HepG2 (cell line): ENCODE results near the gene LPIN3. TPM values are rescaled to one million over a fixed set of nuclear protein-coding genes. Genes with fewer than 3 reads are reported as not detected.

Experiments used
- ATF7 ChIP-seq, 2 experiments: fragments of 450-650 bp in 1 of 2; sonication (generic) in 1 of 2; formaldehyde crosslinking in 1 of 2; IDR thresholded peaks; 2 replicates each; pipeline versions ENCODE4 v1.4.0 to v1.6.1; 2016 to 2020; ENCODE audit warnings: antibody characterized with exemption in 1 of 2, mild to moderate bottlenecking in 1 of 2, missing genetic modification reagents in 1 of 2
- GPN1 ChIP-seq: sonication (generic); formaldehyde crosslinking; IDR thresholded peaks from 2 replicates; pipeline ENCODE4 v1.5.1; 2020; ENCODE audit warnings: missing genetic modification reagents, borderline replicate concordance
- KLF12 ChIP-seq: sonication (generic); formaldehyde crosslinking; IDR thresholded peaks from 2 replicates; pipeline ENCODE4 v1.4.0; 2020; ENCODE audit warnings: missing genetic modification reagents, borderline replicate concordance
- NFKB2 ChIP-seq: sonication (generic); formaldehyde crosslinking; IDR thresholded peaks from 2 replicates; pipeline ENCODE4 v1.4.0; 2020; ENCODE audit warnings: missing genetic modification reagents, borderline replicate concordance
- REPIN1 ChIP-seq: sonication (generic); formaldehyde crosslinking; IDR thresholded peaks from 2 replicates; pipeline ENCODE4 v1.8.0; 2022; ENCODE audit warnings: missing genetic modification reagents, low read depth, mild to moderate bottlenecking, borderline replicate concordance
- SIN3A ChIP-seq: IDR thresholded peaks from 2 replicates; pipeline ENCODE4 v1.6.1; 2011; ENCODE audit warnings: low read depth, mild to moderate bottlenecking, control low read depth, low read length, borderline replicate concordance
- SMARCC2 ChIP-seq: fragments of 450-650 bp; IDR thresholded peaks from 2 replicates; pipeline ENCODE4 v1.6.1; 2017; ENCODE audit warnings: antibody characterized with exemption, mild to moderate bottlenecking
- TEAD2 ChIP-seq: sonication (generic); formaldehyde crosslinking; IDR thresholded peaks from 2 replicates; pipeline ENCODE4 v1.9.0; 2021; ENCODE audit warnings: missing genetic modification reagents
- ZBTB38 ChIP-seq: sonication (generic); formaldehyde crosslinking; IDR thresholded peaks from 2 replicates; pipeline ENCODE4 v1.5.1; 2020; ENCODE audit warnings: mild to moderate bottlenecking, missing genetic modification reagents
- ZKSCAN8 ChIP-seq: IDR thresholded peaks from 2 replicates; pipeline ENCODE4 v1.6.1; 2016; ENCODE audit warnings: borderline replicate concordance, missing genetic modification reagents, missing compliant biosample characterization
- ZNF230 ChIP-seq: sonication (generic); formaldehyde crosslinking; IDR thresholded peaks from 2 replicates; pipeline ENCODE4 v1.4.0; 2020; ENCODE audit warnings: mild to moderate bottlenecking, missing genetic modification reagents
- ZNF30 ChIP-seq: sonication (generic); formaldehyde crosslinking; IDR thresholded peaks from 2 replicates; pipeline ENCODE4 v1.5.0; 2020; ENCODE audit warnings: mild to moderate bottlenecking, missing genetic modification reagents
- ZNF335 ChIP-seq: sonication (generic); formaldehyde crosslinking; IDR thresholded peaks from 2 replicates; pipeline ENCODE4 v1.4.0; 2020; ENCODE audit warnings: missing genetic modification reagents
- ZNF501 ChIP-seq: sonication (generic); formaldehyde crosslinking; IDR thresholded peaks from 2 replicates; pipeline ENCODE4 v1.5.1; 2020; ENCODE audit warnings: mild to moderate bottlenecking, moderate library complexity, missing genetic modification reagents
- ZNF562 ChIP-seq: sonication (generic); formaldehyde crosslinking; IDR thresholded peaks from 2 replicates; pipeline ENCODE4 v1.8.0; 2022; ENCODE audit warnings: missing genetic modification reagents, borderline replicate concordance
- polyA plus RNA-seq, 8 experiments: library from polyadenylated mRNA; depleted of rRNA in 3 of 8; stranded (reverse) in 7 of 8; unstranded in 1 of 8; fragments of >200 nt; fragmentation: Illumina TruSeq in 4 of 8; extraction: Trizol in 4 of 8; gene quantifications; 2 replicates each; pipeline versions ENCODE4 v1.2.1 to v1.2.3, GENCODE V29; 2011 to 2016; ENCODE audit warnings: low read depth in 4 of 8, missing spikeins in 1 of 8, mixed read lengths in 1 of 8; ENCODE audit not compliant: insufficient read depth in 1 of 8
- total RNA-seq, 5 experiments: library from RNA; depleted of rRNA; stranded (reverse); fragments of >200 nt; fragmentation: Illumina TruSeq; extraction: Trizol; gene quantifications; 2 replicates each; pipeline ENCODE4 v1.2.3, GENCODE V29; 2016; ENCODE audit warnings: low read depth in 1 of 5
- TF ChIP-seq, protein P1 (sequence below): sonication (generic); formaldehyde crosslinking; IDR thresholded peaks from 2 replicates; pipeline ENCODE4 v1.5.0; 2020; ENCODE audit warnings: missing genetic modification reagents, mild to moderate bottlenecking, borderline replicate concordance
- TF ChIP-seq, protein P2 (sequence below): sonication (generic); formaldehyde crosslinking; IDR thresholded peaks from 2 replicates; pipeline ENCODE4 v1.8.1; 2022; ENCODE audit warnings: mild to moderate bottlenecking, missing genetic modification reagents
- TF ChIP-seq, protein P3 (sequence below): sonication (generic); formaldehyde crosslinking; IDR thresholded peaks from 2 replicates; pipeline ENCODE4 v1.8.1; 2023; ENCODE audit warnings: mild to moderate bottlenecking, moderate library complexity, missing genetic modification reagents
- TF ChIP-seq, protein P4 (sequence below): sonication (generic); formaldehyde crosslinking; IDR thresholded peaks from 2 replicates; pipeline ENCODE4 v1.8.1; 2022; ENCODE audit warnings: low read depth, mild to moderate bottlenecking, missing genetic modification reagents

Gene LPIN3
- total and polyA plus RNA-seq, 2 of the 13 experiments (the other 11 are each of a cell fraction or from before 2014, with no cell fraction given) = 14.2 to 28.6 TPM

DNA sequence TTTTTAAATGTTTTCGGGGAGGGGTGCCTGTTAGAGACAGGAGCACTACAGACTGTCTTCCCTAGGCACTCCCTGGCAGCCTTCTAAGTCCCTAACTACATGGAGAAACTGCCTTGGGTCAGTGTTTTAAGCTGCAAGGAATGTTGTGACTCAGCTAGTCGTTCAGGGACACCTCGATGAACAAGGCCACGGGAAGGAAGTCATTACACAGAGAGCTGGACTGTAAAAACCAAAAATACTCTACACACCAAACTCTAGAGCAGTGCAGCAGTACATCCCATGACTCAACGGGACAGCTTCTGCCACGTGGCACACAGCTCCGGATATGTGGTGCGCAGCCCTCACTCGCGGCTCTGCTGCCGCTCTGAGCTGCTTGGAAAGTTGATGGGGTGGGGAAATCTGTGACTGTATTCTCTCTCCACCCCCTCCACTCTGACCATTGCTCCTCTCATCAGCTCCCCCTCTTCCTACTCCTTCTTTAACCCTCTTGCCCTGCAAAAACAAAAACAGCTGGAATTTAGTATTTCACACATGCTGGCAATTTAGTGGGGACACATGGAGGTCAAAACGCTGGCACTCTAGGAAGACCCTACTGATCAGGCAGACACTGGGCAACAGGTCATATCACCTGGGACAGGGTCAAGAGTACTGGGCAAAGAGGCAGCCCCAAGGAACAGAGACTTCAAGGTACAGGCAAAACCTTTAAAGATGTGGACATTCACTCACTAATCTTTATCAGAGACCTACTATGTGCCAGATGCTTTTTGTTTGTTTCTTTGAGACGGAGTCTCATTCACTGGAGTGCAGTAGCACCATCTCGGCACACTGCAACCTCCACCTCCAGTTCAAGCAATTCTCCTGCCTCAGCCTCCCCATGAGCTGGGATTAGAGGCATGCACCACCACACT lies 10.9 kb upstream of the LPIN3 start (continued):
- TF ChIP-seq SMARCC2 (0 out of 2 replicates have a peak, but pooled peaks have one; percentile 56), ZNF230 (0 out of 2 replicates have a peak, but pooled peaks have one; percentile 78), ZNF562 (CRISPR knock-in tag) (no peak), ZKSCAN8 (CRISPR knock-in tag) (peak; percentile 69; the same call in 1 of the 2 replicates), KLF12 (CRISPR knock-in tag) (no peak), ZNF501 (CRISPR knock-in tag) (peak; percentile 68), GPN1 (CRISPR knock-in tag) (no peak), TEAD2 (CRISPR knock-in tag) (0 out of 2 replicates have a peak, but pooled peaks have one; percentile 47), NFKB2 (peak; percentile 86; the same call in 1 of the 2 replicates), ZNF335 (CRISPR knock-in tag) (0 out of 2 replicates have a peak, but pooled peaks have one; percentile 43), ZBTB38 (peak; percentile 83), ZNF30 (CRISPR knock-in tag) (no peak), ATF7 (IDR thresholded peaks at IDR 0.05) (no peak), ATF7 (CRISPR knock-in tag; IDR thresholded peaks at IDR 0.05) (peak; percentile 60; the same call in 1 of the 2 replicates), REPIN1 (CRISPR knock-in tag) (no peak), SIN3A (no peak)
- TF ChIP-seq, protein P1, sequence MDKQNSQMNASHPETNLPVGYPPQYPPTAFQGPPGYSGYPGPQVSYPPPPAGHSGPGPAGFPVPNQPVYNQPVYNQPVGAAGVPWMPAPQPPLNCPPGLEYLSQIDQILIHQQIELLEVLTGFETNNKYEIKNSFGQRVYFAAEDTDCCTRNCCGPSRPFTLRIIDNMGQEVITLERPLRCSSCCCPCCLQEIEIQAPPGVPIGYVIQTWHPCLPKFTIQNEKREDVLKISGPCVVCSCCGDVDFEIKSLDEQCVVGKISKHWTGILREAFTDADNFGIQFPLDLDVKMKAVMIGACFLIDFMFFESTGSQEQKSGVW (CRISPR knock-in tag) = no peak
- TF ChIP-seq, protein P2, sequence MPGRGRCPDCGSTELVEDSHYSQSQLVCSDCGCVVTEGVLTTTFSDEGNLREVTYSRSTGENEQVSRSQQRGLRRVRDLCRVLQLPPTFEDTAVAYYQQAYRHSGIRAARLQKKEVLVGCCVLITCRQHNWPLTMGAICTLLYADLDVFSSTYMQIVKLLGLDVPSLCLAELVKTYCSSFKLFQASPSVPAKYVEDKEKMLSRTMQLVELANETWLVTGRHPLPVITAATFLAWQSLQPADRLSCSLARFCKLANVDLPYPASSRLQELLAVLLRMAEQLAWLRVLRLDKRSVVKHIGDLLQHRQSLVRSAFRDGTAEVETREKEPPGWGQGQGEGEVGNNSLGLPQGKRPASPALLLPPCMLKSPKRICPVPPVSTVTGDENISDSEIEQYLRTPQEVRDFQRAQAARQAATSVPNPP (CRISPR knock-in tag) = no peak
- TF ChIP-seq, protein P3, sequence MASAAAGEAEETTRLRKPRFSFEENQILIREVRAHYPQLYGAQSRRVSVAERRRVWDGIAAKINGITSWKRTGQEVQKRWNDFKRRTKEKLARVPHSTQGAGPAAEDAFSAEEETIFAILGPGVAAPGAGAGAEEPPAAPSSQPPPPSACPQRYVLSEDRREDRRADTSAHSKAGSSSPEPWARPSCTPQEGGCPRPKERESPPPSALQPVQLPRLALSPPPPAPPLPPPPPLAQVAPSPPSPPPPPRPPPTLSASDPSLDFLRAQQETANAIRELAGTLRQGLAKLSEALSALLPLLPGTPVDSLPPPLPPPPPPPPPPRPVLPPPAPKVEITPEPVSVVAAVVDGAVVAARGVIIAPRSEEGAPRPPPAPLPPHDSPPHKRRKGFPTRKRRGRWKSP (CRISPR knock-in tag) = 0 out of 2 replicates have a peak, but pooled peaks have one; percentile 63
- TF ChIP-seq, protein P4, sequence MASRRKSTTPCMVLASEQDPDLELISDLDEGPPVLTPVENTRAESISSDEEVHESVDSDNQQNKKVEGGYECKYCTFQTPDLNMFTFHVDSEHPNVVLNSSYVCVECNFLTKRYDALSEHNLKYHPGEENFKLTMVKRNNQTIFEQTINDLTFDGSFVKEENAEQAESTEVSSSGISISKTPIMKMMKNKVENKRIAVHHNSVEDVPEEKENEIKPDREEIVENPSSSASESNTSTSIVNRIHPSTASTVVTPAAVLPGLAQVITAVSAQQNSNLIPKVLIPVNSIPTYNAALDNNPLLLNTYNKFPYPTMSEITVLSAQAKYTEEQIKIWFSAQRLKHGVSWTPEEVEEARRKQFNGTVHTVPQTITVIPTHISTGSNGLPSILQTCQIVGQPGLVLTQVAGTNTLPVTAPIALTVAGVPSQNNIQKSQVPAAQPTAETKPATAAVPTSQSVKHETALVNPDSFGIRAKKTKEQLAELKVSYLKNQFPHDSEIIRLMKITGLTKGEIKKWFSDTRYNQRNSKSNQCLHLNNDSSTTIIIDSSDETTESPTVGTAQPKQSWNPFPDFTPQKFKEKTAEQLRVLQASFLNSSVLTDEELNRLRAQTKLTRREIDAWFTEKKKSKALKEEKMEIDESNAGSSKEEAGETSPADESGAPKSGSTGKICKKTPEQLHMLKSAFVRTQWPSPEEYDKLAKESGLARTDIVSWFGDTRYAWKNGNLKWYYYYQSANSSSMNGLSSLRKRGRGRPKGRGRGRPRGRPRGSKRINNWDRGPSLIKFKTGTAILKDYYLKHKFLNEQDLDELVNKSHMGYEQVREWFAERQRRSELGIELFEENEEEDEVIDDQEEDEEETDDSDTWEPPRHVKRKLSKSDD (CRISPR knock-in tag) = no peak
